ENCODE measurements around the gene CDKN3.

GRCh38 chr14:54399560-54399959, 2.8 kb downstream of the CDKN3 start:
- TF ChIP-seq CTCF (IDR thresholded peaks at IDR 0.05; ENCODE audit: borderline replicate concordance, extremely low read depth, low read length, poor library complexity, severe bottlenecking) (no peak), EZH2 (IDR thresholded peaks at IDR 0.05; ENCODE audit: borderline replicate concordance, low read depth, low read length, severe bottlenecking) (no peak)

Measured in DND-41 (cell line).